ENCODE measurements around the gene KLK10.

DNA sequence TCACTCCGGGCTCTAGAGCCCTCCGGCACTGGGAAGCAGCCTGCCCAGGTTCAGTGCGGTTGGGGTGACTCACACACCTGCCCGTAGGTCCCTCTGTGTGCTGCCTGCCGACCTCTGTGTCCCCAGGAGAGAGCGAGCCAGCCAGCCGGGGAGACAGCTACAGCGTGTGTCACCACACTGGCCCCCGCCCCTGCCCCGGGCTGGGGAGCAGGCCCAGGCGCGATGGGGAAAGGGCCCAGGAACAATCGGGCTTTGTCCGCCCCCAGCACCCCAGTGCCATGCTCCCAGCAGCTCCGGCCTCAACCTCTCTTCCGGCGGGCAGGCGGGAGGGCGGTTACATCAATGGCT, 50.1 kb downstream of the KLK10 start, which contains the start of gene KLK6:
- TF ChIP-seq, protein P1, sequence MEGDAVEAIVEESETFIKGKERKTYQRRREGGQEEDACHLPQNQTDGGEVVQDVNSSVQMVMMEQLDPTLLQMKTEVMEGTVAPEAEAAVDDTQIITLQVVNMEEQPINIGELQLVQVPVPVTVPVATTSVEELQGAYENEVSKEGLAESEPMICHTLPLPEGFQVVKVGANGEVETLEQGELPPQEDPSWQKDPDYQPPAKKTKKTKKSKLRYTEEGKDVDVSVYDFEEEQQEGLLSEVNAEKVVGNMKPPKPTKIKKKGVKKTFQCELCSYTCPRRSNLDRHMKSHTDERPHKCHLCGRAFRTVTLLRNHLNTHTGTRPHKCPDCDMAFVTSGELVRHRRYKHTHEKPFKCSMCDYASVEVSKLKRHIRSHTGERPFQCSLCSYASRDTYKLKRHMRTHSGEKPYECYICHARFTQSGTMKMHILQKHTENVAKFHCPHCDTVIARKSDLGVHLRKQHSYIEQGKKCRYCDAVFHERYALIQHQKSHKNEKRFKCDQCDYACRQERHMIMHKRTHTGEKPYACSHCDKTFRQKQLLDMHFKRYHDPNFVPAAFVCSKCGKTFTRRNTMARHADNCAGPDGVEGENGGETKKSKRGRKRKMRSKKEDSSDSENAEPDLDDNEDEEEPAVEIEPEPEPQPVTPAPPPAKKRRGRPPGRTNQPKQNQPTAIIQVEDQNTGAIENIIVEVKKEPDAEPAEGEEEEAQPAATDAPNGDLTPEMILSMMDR (IDR thresholded peaks at IDR 0.05; ENCODE audit: extremely low read depth in 1 of 2, insufficient read depth in 1 of 2, low read depth in 1 of 2, low read length in 2 of 2) = no peak
- TF ChIP-seq POLR2AphosphoS5 (IDR thresholded peaks at IDR 0.05; ENCODE audit: insufficient read depth, low read depth, low read length) = no peak

All from endothelial cell of umbilical vein (primary cell).